ENCODE data around the gene LCE2D.

LCE2D gene

GRCh38 chr1:152697701-152698600, 34.8 kb downstream of the LCE2D start, which contains the start of gene LCE2A:
LCE2A (plus strand) TSS chr1:152698345; CDS start chr1:152698902, 557 bp downstream.
- DNase-seq, result no peak

- DNase-seq, result no peak
These were observed 36.6 kb downstream of the LCE2D start for GRCh38 chr1:152699746-152700145.

GRCh38 chr1:152707860-152708259, 44.7 kb downstream of the LCE2D start, which contains the start of gene LCE4A:
LCE4A (plus strand) TSS chr1:152708160; CDS start chr1:152709076, 916 bp downstream.
- DNase-seq, result no peak
